ENCODE measurements around the gene SFTPA1. TPM values are rescaled to one million over a fixed set of nuclear protein-coding genes. Genes with fewer than 3 reads are reported as not detected.
"Not testable (repeated sequence)": the region's sequence is repeated elsewhere in the genome, so short reads cannot be mapped to it uniquely, and the experiment has no call there.

SFTPA1 gene
- total and polyA plus RNA-seq, 8 donors: 0.28 to 9.6 (median 1.2) TPM; not detected in 2

- H3K4me1 ChIP-seq: no peaks in the 10 kb centered on the region
- ATAC-seq: no peak
- H3K27me3 ChIP-seq: no peaks in the 10 kb centered on the region
- H3K36me3 ChIP-seq: no peaks in the 10 kb centered on the region
- no peak overlapping the region for H3K27ac ChIP-seq
- no peak for FAIRE-seq
- H3K9me3 ChIP-seq: no peaks in the 10 kb centered on the region
- DNase-seq: no peak
- intact Hi-C loops (cut with DNase I): no loop called here
- WGBS, 2 donors: 92 to 94% methylated on average over 3 of the region's 3 CpGs
- TF ChIP-seq CTCF (IDR thresholded peaks at IDR 0.05): no peak
- no peak overlapping the region for H3K4me3 ChIP-seq
These were observed 27.6 kb downstream of the SFTPA1 start for GRCh38 chr10:79638318-79638717.

GRCh38 chr10:79652695-79653094 is 42.0 kb downstream of the SFTPA1 start:
- H3K36me3 ChIP-seq; DNase-seq; ATAC-seq; H3K27ac ChIP-seq; H3K27me3 ChIP-seq; H3K4me3 ChIP-seq; H3K4me1 ChIP-seq; H3K9me3 ChIP-seq; FAIRE-seq; intact Hi-C loops (cut with DNase I): not testable (repeated sequence)
- 49 to 55% methylated on average over 2 of the region's 2 CpGs for WGBS, 2 donors

GRCh38 chr10:79663287-79663686 is 52.5 kb downstream of the SFTPA1 start:
- H3K27me3 ChIP-seq; H3K9me3 ChIP-seq; H3K4me1 ChIP-seq; DNase-seq; H3K36me3 ChIP-seq; H3K4me3 ChIP-seq; H3K27ac ChIP-seq; ATAC-seq; intact Hi-C loops (cut with DNase I); FAIRE-seq: not testable (repeated sequence)

- H3K27ac ChIP-seq; DNase-seq; ATAC-seq; H3K4me3 ChIP-seq; H3K9me3 ChIP-seq; FAIRE-seq; intact Hi-C loops (cut with DNase I); H3K27me3 ChIP-seq; H3K4me1 ChIP-seq; H3K36me3 ChIP-seq: not testable (repeated sequence)
- 74 to 93% methylated on average over 4 of the region's 4 CpGs for WGBS, 2 donors
These were observed 53.9 kb downstream of the SFTPA1 start for GRCh38 chr10:79664686-79665085.

Other genes starting within 250 kb of the SFTPA1 start
- 10 to 100 TPM in 1 of 6 donors, 1 to 10 TPM in 5; 3.5 to 13.2 (median 6.9) TPM for gene ZCCHC24, start 165.3 kb upstream of the SFTPA1 start, total RNA-seq
- 10 to 100 TPM in 1 of 2 donors, 1 to 10 TPM in 1; 6.6 to 10.4 TPM for gene ZCCHC24, start 165.3 kb upstream of the SFTPA1 start, polyA plus RNA-seq
- under 1 TPM in 5 of 6 donors, not detected in 1; 0.05 to 0.44 (median 0.35) TPM for gene EIF5AL1, start 98.4 kb upstream of the SFTPA1 start, total RNA-seq
- gene EIF5AL1, start 98.4 kb upstream of the SFTPA1 start, polyA plus RNA-seq: under 1 TPM; 0.11 to 0.33 TPM
- 10 to 100 TPM in 1 of 6 donors, 1 to 10 TPM in 3, under 1 TPM in 2; 0.52 to 11.6 (median 1.6) TPM for gene SFTPA2, start 50.5 kb upstream of the SFTPA1 start, total RNA-seq
- 1 to 10 TPM; 1.1 to 2.0 TPM for gene SFTPA2, start 50.5 kb upstream of the SFTPA1 start, polyA plus RNA-seq
- gene NUTM2B, start 92.3 kb downstream of the SFTPA1 start, total RNA-seq: 1 to 10 TPM in 1 of 6 donors, under 1 TPM in 5; 0.51 to 1.3 (median 0.85) TPM
- gene NUTM2B, start 92.3 kb downstream of the SFTPA1 start, polyA plus RNA-seq: 1 to 10 TPM; 1.3 to 4.6 TPM
- under 1 TPM in 4 of 6 donors, not detected in 2; 0.06 to 0.24 (median 0.08) TPM for gene NUTM2E, start 215.8 kb downstream of the SFTPA1 start, total RNA-seq
- gene NUTM2E, start 215.8 kb downstream of the SFTPA1 start, polyA plus RNA-seq: under 1 TPM in 1 of 2 donors, not detected in 1; 0.40 TPM

All from pancreas (tissue), 10 donors.